Measurements from ENCODE around the gene UBAC2.
"Not testable (repeated sequence)": the region's sequence is repeated elsewhere in the genome, so short reads cannot be mapped to it uniquely, and the experiment has no call there.

The UBAC2 gene

DNA sequence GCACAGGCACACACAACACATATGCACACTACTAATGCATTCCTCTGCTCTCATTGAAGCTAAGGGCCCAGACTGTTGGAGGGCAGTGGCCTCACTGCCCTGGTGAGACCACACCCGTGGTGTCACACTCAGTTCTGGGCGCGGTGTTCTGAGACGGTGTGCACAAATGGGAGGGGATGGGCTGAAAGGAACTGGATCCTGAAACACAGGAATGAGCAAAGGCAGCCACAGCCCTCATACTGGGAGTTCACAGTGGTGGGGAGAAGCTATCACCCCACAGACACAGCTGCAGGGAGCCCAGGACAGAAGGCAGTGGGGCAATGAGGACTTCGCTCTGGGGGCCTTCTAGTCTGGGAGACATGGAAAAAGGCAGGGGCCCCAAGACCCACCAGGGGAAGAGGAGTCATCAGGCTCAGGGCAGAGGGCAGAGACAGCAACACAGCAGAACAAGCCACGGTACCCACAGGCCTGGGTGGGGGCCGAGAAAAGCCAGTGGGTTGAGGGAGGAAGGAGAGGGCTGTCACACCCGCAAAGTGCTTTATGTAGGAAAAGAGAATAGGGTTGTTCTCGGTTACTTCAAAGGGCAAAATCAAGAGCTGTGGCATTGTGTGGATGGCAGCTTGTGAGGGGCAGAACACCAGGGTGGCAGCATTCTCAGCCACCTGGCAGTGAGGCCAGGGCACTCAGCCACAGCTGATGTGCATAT is 181.9 kb downstream of the UBAC2 start:
- no peak for DNase-seq

DNA sequence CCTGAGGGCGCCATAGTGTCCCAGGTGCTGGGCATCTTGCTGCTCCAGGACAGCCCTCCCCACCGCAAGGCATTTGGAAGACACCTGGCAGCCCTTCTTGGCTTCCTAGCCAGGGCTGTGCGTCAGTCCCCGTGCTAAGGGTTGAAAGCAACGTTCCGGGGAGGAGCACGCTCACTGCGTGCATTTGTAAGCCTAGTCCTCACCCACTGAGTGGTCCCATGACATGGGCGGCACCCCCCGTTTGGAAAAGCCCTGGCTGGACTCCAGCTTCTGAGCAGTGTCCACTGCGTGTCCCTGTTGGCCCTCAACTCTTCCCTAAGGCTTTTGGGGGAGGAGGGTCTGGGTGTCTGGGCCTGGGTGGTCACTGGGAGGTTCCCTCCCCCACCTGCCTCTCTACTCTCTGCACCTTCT is 182.9 kb downstream of the UBAC2 start:
- DNase-seq: no peak

DNA sequence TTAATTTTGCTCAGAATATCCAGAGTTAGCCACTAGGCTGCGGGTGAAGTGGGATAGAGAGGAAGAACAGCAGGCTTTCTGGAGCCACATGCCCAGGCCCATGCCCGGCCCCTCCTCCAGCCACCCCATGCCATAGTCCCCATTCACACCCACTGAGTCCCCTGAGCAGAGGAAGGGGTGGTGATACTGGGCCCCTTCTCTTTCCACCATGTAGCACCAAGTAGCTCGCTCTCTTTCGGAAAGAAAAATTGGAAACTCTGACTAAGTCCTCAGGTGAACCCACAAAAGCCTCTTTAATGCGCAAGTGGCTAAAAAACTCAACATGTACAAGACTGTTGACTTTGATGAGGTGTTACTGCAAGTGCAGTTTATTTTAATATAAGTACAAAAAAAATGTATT is 183.3 kb downstream of the UBAC2 start:
- DNase-seq: no peak

DNA sequence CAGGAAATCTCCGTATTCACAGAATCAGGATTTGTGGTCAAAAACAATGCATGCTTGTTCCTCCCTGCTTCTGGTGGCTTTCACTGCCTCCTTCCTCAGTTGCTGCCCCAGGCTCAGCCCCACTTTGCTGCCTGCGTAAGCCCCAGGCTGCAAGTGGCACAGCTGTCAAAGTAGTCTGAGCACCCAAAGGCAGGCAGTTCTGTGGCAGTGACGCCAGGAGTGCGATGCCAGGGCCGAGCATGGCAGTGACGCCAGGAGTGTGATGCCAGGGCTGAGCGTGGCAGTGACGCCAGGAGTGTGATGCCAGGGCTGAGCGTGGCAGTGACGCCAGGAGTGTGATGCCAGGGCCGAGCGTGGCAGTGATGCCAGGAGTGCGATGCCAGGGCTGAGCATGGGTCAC is 183.8 kb downstream of the UBAC2 start:
- DNase-seq: peak in 1 of 2 donors; percentile 18

DNA sequence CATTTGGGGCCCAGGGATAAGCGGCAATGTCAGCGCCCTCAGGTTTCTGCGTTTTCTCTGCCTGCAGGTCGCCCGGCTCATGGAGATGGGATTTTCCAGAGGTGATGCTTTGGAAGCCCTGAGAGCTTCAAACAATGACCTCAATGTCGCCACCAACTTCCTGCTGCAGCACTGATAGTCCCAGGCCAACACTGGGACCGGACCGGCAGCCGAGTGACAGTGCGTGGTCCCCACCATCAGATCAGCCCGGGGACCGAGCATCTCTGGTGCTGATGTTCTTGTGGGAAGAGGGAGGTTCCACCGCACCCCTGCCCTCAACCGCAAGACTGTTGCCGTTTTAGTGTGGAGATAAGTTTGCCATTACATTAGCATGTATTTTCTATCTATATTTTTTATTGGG is 184.5 kb downstream of the UBAC2 start:
- no peak for DNase-seq

DNA sequence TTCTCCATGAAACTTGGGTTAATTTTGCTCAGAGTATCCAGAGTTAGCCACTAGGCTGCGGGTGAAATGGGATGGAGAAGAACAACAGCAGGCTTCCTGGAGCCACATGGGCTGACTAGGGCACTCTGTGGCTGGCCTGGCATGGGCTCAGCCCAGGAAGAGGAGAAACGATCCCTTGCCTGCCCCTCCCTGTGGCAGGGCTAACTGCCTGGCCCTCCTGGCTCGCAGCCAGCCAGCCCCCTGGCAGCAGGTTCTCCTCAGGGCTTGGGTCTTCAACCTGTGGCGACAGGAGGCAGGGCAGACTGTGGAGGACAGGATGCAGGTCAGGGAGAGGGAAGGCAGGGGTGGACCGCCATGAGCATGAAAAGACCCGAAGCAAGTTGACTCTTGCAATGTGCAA is 185.3 kb downstream of the UBAC2 start:
- no peak for DNase-seq

DNA sequence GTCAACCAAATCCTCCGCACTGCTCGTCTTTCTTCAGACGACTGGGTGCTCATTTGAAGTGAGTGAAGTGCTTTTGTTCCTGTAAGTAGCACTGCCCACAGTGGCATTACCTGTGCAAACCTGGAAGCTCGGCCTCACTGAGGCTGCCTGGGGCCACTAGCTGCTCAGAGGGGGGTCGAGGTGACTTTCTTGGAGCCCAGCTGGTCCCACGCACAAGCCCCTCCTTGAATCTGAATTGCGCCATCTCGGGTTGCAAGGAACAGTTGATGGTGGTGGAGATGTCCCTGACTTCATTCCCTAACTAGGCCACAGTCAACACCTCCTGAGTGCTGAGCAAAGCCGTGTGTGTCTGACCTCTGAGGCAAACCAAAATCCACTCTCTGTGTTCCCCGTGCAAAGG is 185.8 kb downstream of the UBAC2 start:
- no peak for DNase-seq

DNA sequence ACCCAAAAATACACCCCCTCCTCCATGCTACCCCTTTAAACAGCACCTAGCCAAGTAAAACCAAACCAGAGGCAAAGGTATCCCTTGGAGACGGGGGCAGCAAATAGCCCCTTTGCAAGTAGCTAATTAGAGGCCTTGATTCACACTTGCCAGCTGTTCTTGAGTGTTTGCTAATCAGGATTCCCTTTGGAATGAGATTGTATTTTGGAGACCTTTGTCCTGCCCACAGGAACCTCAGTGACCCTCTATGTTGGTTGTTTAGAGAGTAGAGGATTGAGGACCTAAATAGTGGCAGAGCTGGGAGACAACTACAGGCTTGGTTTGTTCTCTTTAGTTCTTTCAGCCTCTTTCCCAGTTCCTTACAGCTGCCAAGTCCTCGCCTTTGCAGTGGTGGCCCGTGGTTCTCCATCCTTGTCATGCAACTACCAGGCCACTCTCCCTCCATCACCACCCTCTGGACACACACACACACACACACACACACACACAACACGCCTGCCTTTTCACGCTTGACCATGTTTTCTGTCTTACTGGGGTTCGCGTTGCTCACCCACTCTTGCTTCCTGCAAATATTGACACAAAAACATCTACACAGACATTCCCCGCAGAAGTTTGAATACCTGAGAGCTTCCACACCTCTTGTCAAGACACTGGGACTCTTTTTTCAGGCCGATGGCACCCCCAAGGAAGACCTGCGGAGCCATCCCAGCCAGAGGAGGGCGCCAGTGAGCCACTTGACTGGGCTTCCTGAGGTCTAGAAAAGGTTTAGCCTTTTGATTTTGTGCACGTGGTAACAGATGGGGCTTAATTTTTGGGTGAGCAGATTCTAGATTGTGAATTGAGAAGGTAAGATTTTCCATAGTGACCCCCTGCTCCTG is 186.5 kb downstream of the UBAC2 start:
- no peak for DNase-seq

DNA sequence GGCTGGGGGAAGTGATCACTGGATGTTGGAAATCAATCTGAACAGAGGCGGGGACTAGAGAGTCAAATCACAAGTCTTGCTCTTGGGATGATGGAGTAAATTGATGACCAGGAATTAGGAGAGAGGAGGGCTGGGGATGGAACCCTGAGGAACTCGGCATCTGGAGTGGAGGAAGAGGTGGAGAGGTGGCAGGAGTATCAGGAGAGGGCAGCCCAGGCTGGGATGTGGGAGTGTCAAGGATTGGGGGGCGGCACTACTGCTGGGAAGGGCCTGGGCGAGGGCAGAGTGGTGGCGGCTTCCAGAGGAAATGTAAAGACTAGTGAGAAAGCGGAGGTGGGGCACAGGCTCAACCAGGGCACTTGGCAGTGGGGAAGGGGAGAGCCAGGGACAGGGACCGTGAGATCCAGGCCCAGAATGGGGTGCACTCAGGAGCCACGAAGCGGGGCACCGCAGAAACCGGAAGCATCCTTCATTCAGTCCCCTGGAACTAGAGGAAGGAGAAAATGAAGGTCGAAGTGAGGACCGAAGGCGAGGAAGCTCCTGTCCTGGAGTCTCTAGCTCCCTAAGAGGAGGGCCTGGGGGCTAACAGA is 187.8 kb downstream of the UBAC2 start:
- no peak for DNase-seq

DNA sequence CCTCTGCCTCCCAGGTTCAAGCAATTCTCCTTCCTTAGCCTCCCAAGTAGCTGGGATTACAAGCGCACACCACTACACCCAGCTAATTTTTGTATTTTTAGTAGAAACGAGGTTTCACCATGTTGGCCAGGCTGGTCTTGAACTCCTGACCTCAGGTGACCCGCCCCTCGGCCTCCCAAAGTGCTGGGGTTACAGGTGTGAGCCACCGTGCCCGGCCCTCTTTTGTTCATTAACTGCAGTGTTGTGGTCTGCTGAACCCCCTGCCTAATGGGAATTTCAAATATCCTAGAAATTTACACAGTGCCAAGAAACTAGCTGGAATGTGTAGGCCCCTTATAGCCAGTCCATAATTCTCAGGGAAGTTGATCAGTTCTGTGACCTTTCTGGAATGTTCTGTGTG is 188.4 kb downstream of the UBAC2 start:
- DNase-seq: not testable (repeated sequence)

DNA sequence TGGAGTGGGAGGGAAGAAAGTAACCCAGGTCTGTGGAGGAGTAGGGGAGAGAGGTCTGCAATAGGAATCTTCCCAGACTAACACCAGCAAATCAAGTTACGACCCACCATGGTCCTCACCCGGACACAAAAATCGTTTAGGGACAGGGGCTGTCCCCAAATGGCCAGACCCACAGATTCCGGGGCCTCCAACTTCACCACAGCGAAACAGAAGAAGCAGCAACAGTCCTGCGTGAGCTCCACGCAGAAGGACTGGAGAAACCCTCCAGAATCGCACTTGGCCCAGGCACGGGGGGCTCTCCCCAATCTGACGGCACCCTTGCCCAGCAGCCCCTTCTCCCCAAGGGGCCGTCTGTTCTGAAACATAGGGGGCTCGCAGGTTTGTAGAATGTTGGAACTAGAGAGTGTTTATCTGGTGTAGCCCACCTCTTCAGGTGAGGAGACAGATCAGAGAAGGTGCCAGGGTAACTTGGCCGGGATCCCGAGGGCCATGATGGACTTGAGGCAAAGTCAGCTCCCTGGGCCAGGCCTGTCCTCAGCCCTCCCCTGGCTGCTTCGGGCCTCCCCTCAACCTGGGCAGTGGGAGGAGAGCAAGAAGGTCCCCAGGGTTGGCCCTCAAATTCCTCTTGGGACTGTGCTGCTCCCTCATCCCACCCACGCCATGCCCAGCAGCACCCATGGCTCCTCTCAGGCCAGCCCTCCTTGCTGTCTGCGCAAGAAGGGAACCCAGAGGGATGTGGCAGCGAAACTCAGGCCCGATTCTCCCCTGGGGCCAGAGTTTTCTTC is 189.1 kb downstream of the UBAC2 start:
- DNase-seq: no peak

DNA sequence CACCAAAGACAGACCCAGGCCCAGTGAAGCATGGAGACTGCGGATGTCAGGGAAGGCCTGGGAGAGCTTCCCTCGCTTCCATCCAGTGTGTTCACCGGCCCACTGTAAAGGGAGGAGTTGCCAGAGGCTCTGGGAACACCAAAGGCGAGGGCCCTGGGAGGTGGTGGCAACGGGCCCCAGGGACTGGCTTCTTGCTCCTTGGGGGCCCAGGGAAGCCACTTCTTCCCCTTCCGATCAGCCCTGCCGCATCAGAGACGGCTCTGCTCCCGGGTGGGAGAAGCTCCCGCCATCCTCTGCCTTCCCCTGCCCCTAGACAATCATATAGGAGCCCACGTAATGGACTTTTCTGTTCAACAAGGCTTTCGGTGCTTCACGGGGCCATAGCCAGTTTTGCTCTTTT is 189.9 kb downstream of the UBAC2 start:
- DNase-seq: no peak

DNA sequence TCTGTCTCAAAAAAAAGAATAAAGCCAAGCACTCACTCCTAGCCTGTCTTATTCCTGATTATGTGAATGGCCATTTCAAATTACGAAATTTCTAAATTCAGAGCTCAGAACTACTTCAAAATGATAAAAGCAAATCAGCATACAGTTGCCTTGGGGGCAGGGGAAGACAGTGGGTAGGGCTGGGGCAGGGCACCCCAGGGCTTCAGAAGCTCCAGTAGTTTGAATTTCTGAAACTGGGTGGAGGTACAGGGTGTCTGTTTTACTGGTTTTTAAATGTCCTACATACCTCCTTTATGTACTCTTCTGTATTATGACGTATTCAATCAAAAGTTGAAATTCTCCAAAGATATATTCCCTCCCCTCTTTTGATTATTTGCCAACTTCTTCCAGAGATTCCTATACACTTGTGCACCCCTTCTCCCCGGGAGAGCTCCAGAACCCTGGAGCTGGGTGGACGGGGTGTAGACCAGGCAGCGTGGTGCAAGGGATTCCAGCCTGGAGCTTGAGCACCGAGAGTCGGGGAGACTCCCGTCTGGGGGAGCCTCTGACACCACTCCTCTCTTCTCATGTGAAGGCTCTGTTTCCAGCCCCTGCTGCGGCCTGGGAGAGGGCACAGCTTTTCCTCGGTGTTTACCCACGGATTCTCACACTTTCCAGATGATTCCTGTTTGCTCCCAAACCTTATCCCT is 191.3 kb downstream of the UBAC2 start:
- no peak for DNase-seq

DNA sequence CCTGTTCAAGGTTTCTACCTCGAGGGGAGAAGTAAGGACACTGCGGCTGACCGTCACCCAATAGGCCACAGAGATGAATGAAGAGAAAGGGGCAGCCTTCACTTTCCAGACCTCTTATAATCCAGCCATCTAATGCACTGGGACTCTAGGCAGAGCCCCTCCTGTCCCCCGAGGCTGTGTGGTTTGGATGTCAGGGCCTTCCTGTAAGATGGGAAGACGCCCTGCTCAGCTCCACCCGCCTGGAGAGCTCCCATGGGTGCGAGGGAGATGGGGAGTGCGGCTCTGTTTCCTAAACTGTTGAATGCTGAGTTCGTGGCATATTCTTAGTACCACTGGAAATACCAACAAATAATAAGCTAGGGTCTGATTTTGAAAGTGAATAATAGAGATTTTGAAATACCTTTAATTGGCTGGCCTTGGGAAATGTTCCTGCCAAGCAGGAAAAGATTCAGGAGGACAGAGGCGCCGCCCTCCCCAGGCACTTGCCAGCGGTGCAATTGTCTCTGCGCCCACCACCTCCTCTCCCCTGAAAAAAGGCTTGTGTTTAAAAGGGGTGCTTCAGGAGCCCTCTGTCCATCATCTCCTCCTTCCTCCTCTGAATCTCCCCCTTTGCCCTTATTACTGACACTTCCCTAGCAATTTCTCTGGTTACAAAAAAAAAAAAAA is 191.9 kb downstream of the UBAC2 start:
- DNase-seq: no peak

DNA sequence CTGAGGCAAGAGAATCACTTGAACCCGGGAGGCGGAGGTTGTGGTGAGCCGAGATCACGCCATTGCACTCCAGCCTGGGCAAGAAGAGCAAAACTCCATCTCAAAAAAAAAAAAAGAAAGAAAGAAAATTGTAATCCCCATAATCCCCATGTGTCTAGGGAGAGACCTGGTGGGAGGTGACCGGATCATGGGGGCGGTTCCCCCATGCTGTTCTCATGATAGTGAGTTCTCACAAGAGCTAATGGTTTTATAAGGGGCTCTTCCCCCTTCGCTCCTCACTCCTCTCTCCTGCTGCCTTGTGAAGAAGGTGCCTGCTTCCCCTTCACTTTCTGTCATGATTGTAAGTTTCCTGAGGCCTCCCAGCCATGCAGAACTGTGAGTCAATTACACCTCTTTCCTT is 192.7 kb downstream of the UBAC2 start:
- not testable (repeated sequence) for DNase-seq

DNA sequence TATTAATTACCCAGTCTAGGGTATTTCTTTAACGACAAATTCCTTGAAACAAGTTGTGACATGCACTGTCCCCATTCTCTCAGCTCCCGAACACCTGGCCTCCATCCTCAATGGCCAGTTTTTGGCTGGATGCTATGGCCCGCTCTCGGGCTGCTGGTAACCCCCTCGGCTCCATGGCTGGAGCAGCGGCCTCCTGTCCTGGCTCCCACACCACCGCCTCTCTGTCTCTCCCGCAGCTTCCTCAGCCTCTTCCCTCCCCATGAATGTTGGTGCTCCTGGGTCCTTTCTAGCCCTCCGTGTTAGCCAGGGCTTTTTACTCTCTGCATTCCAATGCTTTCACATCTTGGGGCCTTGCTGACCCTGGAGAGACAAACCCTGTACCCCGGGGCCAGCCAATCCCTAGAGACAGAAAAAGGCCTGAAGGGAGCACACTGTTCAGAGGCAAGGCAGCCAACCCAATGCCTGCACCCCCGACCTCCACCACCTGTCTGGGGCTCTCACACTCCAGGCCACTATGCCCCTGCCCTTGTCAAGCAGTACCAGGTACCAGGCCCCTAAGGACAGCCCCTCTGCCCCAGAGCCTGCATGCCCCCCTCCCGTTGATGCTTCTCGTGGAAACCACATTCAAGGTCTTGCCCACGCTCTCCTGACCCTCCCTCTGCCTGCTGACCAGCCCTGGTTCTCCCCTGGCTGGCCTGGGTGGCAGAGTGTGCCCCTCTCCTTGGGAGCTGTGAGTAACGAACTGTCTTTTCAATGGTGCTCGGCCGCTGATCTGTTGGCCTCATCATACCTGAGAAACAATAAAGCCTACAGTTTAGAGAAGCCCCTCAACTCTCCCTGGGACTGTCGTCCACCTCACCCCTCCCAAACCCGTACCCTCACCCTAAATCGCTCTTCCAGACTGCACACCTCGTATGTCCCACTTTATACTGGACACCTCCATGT is 193.4 kb downstream of the UBAC2 start:
- no peak for DNase-seq

DNA sequence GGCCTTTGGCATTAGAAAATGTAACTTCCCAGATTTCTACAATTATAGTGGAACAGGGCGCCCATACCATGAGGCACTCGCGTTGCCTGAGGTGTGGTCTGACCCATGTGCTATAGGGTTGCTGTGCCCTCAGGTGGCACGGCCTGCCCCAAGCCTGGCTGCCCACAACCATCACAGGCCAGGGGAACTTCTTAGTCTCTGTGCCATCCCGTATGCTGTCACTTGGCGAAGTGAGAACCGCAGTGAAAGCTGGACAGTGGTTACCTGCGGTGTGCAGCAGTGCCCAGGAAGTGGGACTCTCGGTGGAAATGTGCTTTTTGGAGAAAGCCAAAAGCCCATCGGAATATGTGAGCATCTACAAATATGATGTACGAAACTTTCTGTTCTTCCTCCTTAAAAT is 194.8 kb downstream of the UBAC2 start:
- DNase-seq: no peak

DNA sequence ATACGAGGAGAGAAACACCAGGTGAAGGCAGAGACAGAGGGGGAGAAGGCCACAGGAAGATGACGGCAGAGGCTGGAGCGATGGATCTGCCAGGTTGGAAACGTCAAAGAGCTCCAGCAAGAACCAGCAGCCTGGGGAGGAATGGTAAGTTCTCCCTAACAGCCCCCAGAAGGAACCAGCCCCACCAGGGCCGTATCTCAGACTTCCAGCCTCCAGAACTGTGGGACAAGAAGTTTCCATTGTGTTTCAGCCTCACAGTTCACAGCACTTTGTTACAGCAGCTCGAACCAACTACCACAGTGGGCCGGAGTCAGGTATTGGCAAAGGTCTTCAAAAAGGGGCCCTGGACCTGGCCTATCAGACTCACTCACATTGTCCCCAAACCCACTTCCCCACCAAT is 195.8 kb downstream of the UBAC2 start:
- no peak for DNase-seq

DNA sequence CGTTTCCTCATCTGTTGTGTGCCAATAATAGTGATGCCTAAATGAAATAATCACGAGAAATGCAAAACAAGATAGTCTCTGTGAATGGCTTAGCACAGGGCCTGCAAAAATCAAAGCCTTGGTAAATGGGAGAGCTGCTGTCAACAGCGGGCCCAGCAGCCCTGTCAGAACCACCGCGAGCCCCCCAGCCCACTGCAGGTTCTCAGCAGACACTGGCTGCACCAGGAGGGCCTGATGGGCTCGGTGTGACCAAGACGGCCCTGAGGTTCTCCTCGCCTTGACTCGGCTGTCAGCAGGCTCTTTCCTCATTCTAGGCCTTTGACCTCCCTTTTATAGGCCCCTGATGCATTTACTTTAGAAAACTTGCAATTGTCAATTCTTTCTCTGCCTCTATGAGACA is 197.4 kb downstream of the UBAC2 start:
- DNase-seq: no peak

DNA sequence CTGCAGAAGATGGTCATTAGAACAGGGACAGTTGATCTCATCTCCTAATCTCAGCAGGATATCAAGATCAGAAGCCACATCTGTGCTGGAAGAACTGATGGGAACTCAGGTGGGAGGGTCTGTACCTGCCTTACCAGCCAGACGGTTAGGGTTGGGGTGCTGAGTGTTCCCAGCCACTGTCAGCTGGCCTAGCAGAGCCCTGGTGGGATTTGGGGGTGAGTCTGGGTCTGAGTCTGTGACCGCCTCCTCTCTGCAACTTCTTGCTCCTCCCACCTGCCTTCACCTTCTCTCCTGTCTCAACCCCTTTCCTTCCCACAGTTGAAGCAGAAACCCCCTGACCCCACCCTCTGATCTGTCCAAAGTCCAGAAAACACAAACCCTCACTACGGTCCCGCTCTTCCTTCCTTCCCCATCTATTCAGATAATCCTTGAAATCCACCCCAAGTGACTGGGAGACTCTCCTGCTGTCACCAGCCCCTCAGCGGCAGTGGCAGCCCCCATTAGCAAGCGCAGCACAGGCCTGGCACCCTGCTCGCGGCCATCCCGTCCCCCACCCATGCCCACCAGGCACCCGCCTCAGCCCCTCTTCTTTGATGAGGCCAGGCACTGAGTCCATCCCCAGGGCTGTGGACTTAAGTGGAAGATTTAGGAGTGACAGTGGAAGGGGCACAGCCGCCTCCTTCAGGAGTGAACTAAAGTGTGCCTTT is 198.4 kb downstream of the UBAC2 start:
- DNase-seq: no peak
